GM21390 (cell line): ENCODE results near the gene CYP46A1.
A peak's percentile ranks its signal among the peaks of the same experiment; 100 is the strongest.
"Not testable (repeated sequence)": the region's sequence is repeated elsewhere in the genome, so short reads cannot be mapped to it uniquely, and the experiment has no call there.

Experiments
- ATAC-seq: cut with Tn5 transposase; IDR thresholded peaks from one replicate; pipeline ENCODE4 v1.9.1; 2021; ENCODE audit not compliant: unreplicated experiment

Gene CYP46A1

DNA sequence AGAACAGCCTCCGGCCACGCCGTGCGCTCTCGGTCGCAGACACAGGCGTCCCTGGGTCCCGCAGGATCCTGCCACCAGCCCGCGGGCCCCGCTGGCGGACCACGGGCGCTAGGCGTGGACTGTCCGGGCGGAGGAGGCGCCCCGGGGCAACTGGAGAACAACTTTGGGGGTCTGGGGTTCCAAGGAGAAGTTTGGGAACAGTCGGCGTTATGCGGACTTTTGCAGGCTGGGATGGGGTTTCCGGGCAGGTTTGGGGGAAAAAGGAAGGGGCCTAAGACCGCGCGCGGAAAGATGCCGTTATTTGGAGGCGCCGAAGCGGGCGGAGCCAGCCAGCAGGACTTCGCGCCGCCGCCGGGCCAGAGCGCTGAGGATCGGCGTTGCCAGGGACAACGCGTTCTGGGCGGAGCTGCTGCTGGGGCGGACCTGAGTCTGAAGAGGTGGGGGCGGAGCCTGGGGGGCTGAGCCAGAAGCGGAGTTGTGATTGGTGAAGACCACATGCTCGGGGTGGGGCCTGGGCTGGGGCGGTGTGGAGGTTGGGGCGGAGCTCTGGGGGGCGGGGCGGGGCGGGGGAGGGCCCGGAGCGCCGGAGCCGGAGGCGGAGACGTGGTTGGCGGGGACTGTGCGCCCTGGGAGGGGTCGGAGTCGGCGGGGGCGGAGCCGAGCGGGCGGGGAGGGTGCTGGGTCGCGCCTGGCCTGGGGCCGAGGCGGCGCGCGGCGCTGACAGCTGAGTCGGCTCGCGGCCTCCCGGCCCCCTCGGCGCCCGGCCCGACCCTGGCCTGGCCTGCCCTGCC is at the start of gene CYP46A1:
CYP46A1 (plus strand) TSS at position 680 of the 791 bp plus-strand sequence. CDS start 120 bp downstream, outside the sequence.
- peak; percentile 90 for ATAC-seq

DNA sequence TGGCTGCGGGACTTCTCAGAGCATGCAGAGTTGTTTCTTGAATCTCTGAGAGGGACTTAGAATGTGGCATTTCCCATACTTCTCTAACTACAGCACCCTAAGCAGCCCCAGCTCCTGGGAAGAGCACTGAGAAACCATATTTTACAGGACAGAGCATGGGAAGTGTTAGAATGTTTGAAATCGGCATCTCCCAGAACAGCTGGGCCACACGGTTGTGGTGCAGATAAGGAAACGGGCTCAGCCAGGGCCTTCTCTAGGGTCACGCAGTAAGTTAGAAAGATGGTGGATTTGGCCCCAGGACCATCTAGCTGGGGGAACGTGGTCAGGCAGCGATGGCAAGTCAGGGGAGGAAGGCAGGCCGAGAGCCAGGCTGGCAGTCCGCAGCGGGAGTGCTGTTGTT is 49.7 kb upstream of the CYP46A1 start:
- ATAC-seq, result no peak

DNA sequence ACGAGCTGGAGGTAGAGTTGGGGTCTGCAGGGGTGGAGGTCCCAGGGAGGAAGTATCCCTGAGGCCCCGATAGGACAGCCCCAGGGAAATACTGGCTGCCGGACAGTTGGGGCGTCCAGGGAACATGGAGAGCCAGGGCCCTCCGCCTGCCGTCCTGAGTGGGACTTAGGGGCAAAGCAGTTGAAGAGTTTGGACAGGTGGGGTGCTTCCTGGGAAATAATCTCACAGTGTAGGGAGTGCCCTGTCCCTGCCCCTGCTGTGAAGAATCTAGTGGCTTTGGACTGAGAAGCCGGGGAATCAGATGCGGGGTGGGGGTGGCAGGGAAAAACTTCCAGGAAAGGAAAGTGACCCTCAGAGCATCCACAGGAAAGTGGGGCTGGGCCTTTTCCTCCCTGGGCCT is 49.0 kb upstream of the CYP46A1 start:
- ATAC-seq, result no peak

DNA sequence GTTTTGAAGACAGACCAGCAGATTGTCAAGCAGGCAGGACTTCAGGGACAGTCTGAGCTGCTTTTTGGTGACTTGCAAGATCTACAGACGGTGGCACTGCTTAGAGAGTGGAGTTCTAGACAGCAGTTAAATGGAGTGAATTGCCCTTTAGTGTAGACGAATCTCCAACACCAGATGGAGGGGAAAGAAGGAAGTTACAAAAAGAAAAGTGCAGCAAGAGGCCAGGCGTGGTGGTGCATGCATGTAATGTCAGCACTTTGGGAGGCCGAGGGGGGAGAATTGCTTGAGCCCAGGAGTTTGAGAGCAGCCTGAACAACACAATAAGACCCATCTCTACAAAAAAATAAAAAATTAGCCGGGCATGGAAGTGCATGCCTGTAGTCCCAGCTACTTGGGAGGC is 47.6 kb upstream of the CYP46A1 start:
- no peak for ATAC-seq

DNA sequence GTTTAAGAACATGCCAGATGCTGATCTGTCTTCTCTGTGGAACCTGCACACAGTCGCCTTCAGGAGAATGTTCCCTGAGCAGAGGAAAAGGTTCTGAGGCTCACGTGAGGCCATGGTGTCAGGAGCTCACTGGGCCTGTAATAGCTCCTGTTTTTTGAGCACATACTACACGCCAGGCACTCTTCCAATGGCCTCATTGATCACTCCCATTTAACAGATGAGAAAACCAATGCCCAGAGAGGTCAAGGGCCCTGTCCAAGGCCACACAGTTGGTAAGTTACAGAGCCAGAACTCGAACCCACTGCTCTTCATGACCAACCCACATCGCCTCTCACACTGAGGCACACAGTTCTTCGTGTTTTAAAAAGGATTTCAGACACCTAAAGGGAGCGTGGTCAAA is 46.5 kb upstream of the CYP46A1 start:
- ATAC-seq, result no peak

DNA sequence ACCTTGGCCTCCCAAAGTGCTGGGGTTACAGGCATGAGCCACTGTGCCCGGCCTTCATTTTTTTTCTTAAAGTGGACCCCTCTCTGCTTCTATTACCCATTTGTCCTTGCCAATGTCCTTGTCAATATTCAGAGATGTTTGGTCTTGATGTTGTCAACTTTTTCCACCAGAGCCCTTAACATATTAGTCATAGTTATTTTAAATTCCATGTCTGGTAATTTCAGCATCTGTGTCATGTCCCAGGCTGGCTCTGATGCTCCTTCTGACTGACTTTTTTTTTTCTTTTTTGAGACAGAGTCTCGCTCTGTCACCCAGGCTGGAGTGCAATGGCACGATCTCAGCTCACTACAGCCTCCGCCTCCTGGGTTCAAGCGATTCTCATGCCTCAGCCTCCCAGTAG is 41.3 kb upstream of the CYP46A1 start:
- ATAC-seq, result not testable (repeated sequence)

DNA sequence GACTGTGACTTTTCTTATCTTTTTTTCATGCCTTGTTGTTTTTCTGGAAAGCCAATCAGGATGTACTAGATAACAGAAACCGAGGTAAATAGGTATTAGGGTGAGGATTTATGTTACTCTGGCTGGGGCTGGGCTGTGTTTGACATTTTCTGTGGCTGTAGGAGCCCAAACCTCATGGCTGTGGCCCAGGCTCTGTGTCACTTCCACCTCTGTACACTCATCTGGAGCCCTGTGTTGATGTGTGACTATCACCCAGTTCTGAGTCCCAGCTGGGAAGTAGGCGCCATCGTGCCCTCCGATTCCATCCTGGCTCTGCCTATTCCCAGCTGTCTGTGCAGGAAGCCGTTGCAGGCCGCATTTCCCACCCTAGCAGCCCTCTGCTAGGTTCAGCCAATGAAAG is 40.8 kb upstream of the CYP46A1 start:
- no peak for ATAC-seq

DNA sequence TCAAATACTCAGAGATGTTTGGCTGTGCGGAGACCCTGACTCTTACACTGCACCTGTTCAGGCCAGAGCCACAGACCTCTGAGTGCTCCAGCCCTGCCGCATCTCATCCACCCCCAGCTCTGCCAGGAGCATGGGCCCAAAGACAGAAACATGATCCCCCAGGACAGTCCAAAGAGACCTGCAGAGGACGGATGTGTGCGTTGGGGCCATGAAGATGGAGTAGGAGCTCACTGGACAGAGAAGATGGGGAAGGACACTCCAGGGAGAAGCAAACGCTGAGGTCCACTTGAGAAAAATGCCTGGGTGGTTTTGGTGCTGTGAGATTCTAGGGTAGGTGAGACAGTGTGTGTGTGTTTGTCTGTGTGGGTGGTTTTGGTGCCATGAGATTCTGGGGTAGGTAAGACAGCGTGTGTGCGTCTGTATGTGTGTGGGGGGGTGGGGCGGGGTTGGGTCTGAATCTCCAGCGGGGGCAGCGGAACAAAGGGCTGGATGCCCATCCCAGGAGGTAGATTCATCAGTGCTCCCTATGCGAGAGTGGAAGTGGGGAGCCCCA is 40.0 kb upstream of the CYP46A1 start:
- no peak for ATAC-seq

DNA sequence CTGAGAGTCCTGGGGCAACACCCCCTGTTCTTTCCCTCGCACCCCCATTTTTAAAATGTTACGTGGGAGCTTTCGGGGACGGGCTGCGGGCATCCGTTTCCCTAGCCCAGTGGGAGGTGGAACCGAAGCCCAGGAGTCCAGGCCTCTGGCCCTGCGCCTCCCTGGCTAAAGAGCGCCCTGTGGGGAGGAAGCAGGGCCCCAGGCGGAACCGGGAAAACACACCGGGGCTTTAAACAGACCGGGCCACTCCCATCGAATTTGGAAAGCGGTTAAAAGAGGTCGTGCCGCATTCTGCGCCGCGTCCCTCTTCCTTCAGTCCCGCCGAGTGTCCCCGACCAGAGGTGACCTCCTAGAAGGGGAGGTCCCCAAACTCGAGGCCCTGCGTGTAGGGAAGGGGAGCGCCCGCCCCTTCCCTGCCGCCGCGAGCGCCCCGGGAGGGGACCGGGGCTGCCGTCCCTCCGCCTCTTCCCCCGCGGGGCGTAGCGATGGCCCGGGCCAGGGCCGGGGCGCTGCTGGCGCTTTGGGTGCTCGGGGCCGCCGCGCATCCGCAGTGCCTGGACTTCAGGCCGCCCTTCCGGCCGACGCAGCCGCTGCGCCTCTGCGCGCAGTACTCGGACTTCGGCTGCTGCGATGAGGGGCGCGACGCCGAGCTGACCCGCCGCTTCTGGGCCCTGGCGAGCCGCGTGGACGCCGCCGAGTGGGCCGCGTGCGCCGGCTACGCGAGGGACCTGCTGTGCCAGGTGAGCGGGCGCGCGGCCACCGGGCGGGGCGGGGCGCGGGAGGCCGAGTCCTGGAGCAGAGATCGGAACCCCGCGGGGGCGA is 39.2 kb upstream of the CYP46A1 start, which contains the start of gene HHIPL1:
HHIPL1 (plus strand) TSS at position 407 of the 822 bp plus-strand sequence; CDS start at position 486, 79 bp downstream.
- ATAC-seq, result no peak

DNA sequence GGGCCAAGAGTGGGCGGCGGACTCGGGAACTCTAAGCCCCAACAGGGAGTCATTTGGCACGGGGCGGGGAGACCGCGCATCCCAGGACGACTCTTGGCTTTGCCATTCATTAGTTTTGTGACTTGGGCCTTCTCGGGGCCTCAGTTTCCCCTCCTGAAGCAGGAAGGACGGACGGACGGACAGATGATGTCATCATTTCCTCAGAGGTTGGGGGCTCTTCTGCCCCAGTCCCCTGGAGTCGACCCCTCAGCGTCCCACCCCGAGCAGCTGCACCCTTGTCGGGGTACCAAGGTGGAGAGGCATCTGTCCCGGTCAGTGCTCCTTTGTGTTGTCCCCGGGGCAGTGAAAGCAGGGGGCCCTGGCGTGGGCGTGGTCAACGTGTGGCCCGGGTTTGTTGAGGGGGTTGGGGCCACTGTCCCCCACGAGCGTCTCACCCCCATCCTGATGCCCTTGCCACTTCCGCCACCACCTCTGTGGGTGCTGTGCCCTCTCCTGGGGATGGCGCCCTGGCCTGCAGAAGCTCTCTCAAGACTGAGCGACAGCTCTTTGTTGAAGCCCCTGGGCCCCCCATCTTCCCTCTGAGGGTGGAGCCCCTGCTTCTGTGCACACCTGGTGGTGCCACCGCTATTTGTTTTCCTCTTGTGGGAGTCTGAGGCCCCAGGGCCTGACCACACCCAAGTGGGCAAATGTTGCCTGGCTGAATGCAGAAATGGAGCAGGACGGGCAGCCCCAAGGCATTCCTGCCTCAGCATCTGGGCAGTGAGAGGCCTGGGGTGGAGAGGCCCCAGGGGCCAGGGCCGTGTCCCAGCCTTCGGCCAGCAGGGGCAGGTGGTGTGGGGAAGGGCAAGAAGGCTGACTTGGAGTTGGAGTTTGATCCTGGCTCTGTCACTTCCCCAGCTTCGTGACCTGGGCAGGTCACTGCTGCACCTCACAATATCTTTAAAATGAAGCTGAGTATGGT is 38.3 kb upstream of the CYP46A1 start:
- ATAC-seq, result no peak

DNA sequence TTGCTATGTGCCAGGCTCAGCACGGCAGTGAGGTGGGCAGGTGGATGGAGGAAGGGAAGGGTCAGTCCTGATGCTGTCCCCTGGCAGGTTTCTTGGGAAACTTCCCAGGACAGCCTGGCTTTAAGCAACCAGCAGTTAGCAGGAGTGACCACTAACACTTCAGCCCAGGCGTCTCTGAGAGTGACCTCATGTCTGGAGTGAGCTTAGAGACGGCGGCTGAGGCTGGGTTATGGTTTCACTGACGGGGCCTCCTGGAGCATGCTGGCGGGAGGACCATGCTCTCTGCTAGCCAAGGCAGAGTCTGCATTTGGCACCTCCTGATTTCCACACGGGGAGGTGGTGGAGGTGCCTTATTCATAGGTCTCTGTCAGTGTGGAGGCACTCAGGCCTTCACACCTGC is 36.7 kb upstream of the CYP46A1 start:
- ATAC-seq, result no peak

DNA sequence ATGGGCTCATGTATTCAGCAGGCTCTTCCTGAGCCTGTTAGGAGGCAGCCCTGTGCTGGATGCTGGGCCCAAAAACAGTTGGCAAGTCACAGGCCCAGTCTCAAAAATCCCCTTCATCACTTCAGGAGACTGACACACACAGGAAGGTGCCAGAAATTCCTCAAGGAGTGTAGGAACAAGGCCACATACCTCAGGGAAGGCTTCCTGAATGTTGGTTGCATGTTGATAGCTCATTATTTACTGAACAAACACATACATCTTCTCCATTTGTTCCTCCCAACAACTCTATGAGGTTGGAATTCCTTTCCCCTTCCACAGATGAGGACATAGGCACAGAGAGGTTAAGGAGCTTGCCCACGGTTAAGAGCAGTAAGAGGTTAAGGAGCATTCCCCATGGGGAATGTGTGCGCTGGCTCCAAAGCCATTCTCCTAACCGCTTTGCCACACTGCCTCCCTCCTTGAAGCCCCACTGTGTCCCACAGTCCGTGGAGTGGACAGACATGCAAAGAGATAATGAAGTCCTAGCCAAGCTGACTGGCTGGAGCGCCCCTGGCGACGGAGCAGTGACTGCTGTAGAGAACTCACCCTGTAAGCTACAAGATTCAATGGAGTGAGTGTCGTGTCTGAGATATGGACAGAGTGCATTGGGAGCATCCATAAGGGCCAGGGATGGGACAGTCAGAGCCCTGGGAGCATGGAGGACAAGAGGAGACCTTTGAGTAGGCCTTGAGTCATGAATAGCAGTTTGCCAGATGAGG is 35.9 kb upstream of the CYP46A1 start:
- ATAC-seq, result no peak

DNA sequence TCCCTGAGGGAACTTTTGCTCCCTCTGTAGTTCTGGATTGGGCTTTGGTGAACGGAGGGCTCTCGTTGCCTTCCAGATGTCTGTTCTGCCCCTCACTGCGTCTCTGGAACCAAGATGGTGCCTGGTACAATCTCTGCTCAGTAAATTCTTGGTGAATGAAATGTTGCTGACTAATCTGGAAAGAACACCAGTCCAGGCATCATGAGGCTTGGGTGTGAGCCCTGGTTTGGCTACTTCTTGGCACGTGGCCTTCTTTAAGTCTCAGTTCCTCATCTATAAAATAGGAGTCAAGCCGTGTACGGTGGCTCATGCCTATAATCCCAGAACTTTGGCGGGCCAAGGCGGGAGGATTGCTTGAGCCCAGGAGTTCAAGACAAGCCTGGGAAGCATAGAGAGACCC is 34.9 kb upstream of the CYP46A1 start:
- no peak for ATAC-seq

DNA sequence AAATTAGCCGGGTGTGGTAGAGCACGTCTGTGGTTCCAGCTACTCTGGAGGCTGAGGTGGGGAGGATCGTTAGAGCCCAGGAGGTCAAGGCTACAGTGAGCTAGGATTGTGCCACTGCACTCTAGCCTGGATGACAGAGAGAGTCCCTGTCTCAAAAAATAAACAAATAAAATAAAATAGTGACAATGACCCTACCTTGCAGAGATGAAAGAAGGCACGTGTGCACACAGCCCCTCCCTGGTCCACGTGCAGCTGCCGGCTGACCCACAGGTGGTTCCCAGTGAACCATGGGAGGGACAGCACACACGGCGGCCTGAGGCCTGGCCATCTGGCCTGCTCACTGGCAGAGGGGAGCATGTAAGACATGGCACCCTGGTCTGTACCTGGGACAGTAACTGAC is 34.5 kb upstream of the CYP46A1 start:
- no peak for ATAC-seq

DNA sequence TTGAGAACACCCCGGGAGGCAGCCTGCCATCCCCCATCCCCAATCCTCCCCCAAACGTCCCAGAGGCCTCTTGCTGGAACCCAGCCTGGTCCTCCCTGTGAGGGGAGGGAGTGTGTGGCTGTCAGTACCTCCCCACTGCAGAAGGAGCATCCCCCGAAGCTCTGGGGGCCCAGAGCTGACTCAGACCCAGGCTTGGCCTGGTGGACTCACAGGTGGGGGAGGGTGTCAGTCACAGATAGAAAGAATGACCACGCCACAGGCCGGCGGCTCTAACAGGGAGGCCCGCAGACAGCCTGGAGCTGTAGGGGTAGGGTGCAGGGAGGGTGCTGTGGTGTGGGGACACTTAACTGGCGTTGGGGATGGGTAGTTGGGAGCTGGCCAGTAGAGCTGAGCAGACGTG is 33.9 kb upstream of the CYP46A1 start:
- ATAC-seq, result no peak

DNA sequence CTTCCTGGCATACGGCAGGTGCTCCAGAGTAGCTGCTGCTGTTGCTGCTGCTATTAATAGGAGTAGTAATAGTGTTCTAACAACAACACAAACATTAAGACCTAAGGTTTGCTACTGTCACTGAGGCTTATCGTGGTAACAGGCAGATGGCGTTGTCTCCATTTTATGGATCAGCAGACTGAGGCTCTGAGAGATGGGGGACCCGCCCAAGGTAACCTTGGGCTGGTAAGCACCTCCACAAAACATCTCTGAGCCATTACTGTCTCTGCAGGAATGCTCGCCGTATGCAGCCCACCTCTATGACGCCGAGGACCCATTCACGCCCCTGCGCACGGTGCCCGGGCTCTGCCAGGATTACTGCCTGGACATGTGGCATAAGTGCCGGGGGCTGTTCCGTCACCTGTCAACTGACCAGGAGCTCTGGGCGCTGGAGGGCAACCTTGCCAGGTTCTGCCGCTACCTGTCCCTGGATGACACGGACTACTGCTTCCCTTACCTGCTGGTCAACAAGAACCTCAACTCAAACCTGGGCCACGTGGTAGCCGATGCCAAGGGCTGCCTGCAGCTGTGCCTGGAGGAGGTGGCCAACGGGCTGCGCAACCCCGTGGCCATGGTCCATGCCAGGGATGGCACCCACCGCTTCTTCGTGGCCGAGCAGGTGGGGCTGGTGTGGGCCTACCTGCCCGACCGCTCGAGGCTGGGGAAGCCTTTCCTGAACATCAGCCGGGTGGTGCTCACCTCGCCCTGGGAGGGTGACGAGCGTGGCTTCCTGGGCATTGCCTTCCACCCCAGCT is 31.9 kb upstream of the CYP46A1 start:
- no peak for ATAC-seq

DNA sequence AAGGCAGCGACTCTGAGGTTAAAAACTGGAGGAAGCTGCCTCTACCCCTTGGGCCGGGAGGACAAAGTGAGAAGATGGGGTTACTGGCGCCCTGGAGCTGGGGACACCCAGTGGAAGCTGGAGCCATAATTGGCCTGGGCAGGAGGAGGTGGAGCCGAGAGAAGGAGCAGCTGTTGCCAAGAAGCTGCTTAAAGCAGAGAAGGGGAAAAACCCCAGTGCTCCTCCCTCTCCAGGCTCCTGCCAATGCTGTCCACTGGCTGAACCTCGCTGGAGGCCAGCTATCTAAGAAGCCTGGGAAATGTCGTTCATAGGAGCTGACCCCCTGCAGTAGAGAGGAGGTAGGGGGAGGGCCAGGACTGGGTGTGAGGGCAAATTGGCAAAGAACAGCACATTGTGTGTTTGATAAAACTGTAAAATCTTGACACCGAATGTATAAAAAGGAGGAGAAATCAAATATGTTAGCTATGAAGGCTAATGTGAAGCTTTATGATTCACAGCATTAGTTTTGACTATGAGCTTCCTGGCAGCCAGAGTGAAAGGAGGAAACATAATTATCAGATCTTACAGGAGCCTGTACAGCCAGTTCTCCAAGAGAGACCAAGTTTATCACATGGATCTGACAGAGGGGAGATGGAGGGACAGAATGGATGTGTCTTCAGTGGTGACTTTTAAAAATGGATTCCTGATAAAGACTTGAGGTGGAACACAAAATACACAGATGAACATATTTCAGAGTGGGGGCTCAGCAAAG is 29.7 kb upstream of the CYP46A1 start:
- no peak for ATAC-seq

DNA sequence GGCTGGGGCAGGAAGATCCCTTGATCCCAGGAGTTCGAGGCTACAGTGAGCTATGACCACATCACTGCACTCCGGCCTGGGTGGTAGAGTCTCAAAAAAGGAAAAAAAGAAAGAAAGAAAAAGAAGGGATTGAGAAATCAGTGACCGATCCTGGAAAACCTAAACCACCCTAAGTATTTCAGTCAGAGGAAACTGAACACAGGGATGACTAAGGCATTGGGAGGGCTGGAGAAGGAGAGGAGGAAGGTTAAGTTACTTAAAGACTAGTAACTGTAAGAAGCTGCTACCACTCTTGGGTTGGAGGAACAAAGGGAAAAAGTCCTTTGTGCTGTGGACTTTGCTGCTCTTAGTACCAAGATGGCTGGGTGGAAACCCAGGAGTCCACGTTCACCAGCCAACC is 28.6 kb upstream of the CYP46A1 start:
- ATAC-seq, result no peak
